Breast epithelium (tissue), 3 donors: Measurements from ENCODE around the gene ROBO2.

Experiments
- CTCF ChIP-seq, 3 donors: fragments of 450-650 bp; IDR thresholded peaks; one replicate each; pipeline ENCODE4 v1.5.1; 2016 to 2017; ENCODE audit warnings: antibody characterized with exemption in 3 of 3, mild to moderate bottlenecking in 3 of 3, moderate library complexity in 3 of 3
- POLR2A ChIP-seq: fragments of 450-650 bp; IDR thresholded peaks from one replicate; pipeline ENCODE4 v1.6.1; 2016; ENCODE audit warnings: antibody characterized with exemption, mild to moderate bottlenecking, moderate library complexity
- POLR2AphosphoS5 ChIP-seq, 3 donors: sonication (generic); formaldehyde crosslinking; IDR thresholded peaks; one replicate each; pipeline ENCODE4 v1.6.1; 2017; ENCODE audit warnings: antibody characterized with exemption in 3 of 3

GRCh38 chr3:77207753-77208152 lies 167.9 kb downstream of the ROBO2 start:
- no peak for TF ChIP-seq POLR2A
- no peak for TF ChIP-seq POLR2AphosphoS5 (IDR thresholded peaks at IDR 0.05)
- no peak for TF ChIP-seq CTCF (IDR thresholded peaks at IDR 0.05)
